ENCODE data around the gene LRRC8A.

DNA sequence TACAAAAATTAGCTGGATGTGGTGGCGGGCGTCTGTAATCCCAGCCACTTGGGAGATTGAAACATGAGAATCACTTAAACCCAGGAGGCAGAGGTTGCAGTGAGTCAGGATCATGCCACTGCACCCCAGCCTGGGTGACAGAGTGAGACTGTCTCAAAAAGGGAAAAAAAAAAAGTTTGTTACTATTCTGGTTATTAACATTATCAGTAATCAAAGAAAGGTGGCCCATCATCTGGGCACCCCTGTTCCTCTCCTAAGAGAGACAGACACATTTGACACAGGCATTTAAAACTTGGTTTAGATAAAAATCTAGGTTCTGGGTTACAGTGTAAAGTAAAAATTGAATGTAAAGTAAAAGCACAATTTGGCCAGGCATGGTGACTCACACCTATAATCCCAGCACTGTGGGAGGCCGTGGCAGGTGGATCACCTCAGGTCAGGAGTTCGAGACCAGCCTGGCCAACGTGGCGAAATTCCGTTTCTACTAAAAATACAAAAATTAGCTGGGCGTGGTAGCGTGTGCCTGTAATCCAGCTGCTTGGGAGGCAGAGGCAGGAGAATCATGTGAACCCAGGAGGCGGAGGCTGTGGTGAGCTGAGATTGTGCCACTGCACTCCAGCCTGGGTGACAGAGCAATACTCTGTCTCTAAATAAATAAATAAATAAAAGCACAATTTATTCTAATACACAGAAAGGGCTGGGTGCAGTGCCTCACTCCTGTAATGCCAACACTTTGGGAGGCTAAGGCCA, 22.1 kb downstream of the LRRC8A start:
- TF ChIP-seq EZH2 (IDR thresholded peaks at IDR 0.05; ENCODE audit: low read length), result no peak
- TF ChIP-seq, protein P1, sequence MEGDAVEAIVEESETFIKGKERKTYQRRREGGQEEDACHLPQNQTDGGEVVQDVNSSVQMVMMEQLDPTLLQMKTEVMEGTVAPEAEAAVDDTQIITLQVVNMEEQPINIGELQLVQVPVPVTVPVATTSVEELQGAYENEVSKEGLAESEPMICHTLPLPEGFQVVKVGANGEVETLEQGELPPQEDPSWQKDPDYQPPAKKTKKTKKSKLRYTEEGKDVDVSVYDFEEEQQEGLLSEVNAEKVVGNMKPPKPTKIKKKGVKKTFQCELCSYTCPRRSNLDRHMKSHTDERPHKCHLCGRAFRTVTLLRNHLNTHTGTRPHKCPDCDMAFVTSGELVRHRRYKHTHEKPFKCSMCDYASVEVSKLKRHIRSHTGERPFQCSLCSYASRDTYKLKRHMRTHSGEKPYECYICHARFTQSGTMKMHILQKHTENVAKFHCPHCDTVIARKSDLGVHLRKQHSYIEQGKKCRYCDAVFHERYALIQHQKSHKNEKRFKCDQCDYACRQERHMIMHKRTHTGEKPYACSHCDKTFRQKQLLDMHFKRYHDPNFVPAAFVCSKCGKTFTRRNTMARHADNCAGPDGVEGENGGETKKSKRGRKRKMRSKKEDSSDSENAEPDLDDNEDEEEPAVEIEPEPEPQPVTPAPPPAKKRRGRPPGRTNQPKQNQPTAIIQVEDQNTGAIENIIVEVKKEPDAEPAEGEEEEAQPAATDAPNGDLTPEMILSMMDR (optimal IDR thresholded peaks at IDR 0.05 in 1 of 3, IDR thresholded peaks at IDR 0.05 in 1 of 3, conservative IDR thresholded peaks at IDR 0.05 in 1 of 3; ENCODE audit: extremely low read depth in 1 of 3, insufficient read depth in 2 of 3, low read length in 3 of 3), result no peak
